NCI-H446 (cell line): ENCODE measurements around the gene SNX10.
A peak's percentile ranks its signal among the peaks of the same experiment; 100 is the strongest.

Experiments
- DNase-seq, 2 experiments: peaks; one replicate each; lab custom pipeline; 2025; lab: John Stamatoyannopoulos, UW

Gene SNX10

GRCh38 chr7:26337232-26337865 lies 45.7 kb downstream of the SNX10 start:
- DNase-seq = no peak

GRCh38 chr7:26340476-26341018 lies 48.9 kb downstream of the SNX10 start:
- no peak for DNase-seq

- no peak for DNase-seq
Observed at GRCh38 chr7:26343320-26343832, 51.7 kb downstream of the SNX10 start.

GRCh38 chr7:26343837-26344236 lies 52.2 kb downstream of the SNX10 start:
- DNase-seq = no peak

- no peak for DNase-seq
Observed at GRCh38 chr7:26345202-26345601, 53.5 kb downstream of the SNX10 start.

- no peak for DNase-seq
Observed at GRCh38 chr7:26345837-26346236, 54.2 kb downstream of the SNX10 start.

GRCh38 chr7:26346611-26347203 lies 55.0 kb downstream of the SNX10 start:
- DNase-seq = no peak

GRCh38 chr7:26348234-26348851 lies 56.7 kb downstream of the SNX10 start:
- DNase-seq = no peak

- DNase-seq = peak; percentile 28 to 62
Observed at GRCh38 chr7:26349005-26349915, 57.6 kb downstream of the SNX10 start.

- DNase-seq = no peak
Observed at GRCh38 chr7:26351171-26351570, 59.5 kb downstream of the SNX10 start.

GRCh38 chr7:26356229-26356628 lies 64.6 kb downstream of the SNX10 start:
- DNase-seq = no peak

GRCh38 chr7:26356929-26357798 lies 65.5 kb downstream of the SNX10 start:
- no peak for DNase-seq

GRCh38 chr7:26357799-26358151 lies 66.1 kb downstream of the SNX10 start:
- no peak for DNase-seq

GRCh38 chr7:26360650-26361049 lies 69.0 kb downstream of the SNX10 start:
- no peak for DNase-seq

GRCh38 chr7:26361637-26362036 lies 70.0 kb downstream of the SNX10 start:
- DNase-seq = no peak

- no peak for DNase-seq
Observed at GRCh38 chr7:26363465-26363864, 71.8 kb downstream of the SNX10 start.

GRCh38 chr7:26365077-26365900 lies 73.6 kb downstream of the SNX10 start:
- peak; percentile 57 to 79 for DNase-seq

GRCh38 chr7:26365901-26366275 lies 74.2 kb downstream of the SNX10 start:
- DNase-seq = no peak

GRCh38 chr7:26367219-26367711 lies 75.6 kb downstream of the SNX10 start:
- no peak for DNase-seq

- DNase-seq = no peak
Observed at GRCh38 chr7:26368542-26368941, 76.9 kb downstream of the SNX10 start.
